ENCODE data around the gene SEMA5A.

DNA sequence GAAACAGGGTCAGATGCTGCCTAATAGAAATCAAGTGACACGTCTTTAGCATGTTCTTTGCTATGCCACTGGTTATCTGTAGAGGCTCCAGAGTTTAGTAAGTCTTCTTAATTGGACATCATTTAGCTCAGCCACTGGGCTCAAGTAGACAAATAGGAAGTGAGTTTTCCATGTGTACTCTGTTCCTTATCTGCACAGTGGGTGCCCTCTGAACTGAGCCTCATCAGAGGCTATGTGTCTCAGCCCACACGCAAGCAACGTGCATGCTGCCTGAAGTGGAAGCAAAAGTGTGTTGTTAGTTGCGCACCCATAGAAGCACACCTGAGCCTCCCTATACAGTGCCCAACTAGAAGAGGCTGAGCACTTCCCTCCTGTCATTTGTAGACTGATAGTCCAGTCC is 134.7 kb downstream of the SEMA5A start:
- TF ChIP-seq, protein P1, sequence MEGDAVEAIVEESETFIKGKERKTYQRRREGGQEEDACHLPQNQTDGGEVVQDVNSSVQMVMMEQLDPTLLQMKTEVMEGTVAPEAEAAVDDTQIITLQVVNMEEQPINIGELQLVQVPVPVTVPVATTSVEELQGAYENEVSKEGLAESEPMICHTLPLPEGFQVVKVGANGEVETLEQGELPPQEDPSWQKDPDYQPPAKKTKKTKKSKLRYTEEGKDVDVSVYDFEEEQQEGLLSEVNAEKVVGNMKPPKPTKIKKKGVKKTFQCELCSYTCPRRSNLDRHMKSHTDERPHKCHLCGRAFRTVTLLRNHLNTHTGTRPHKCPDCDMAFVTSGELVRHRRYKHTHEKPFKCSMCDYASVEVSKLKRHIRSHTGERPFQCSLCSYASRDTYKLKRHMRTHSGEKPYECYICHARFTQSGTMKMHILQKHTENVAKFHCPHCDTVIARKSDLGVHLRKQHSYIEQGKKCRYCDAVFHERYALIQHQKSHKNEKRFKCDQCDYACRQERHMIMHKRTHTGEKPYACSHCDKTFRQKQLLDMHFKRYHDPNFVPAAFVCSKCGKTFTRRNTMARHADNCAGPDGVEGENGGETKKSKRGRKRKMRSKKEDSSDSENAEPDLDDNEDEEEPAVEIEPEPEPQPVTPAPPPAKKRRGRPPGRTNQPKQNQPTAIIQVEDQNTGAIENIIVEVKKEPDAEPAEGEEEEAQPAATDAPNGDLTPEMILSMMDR (IDR thresholded peaks at IDR 0.05; ENCODE audit: insufficient read depth, low read depth, low read length): no peak
- no peak for TF ChIP-seq EZH2 (IDR thresholded peaks at IDR 0.05; ENCODE audit: insufficient read depth, low read length)

All from astrocyte (in vitro differentiated cells and primary cell).